SW480 (cell line): Measurements from ENCODE around the gene SNX18.

Experiments
- DNase-seq: peaks from one replicate; pipeline ENCODE4 v3.0.0-alpha.2; 2016; ENCODE audit warnings: low spot score

SNX18 gene

DNA sequence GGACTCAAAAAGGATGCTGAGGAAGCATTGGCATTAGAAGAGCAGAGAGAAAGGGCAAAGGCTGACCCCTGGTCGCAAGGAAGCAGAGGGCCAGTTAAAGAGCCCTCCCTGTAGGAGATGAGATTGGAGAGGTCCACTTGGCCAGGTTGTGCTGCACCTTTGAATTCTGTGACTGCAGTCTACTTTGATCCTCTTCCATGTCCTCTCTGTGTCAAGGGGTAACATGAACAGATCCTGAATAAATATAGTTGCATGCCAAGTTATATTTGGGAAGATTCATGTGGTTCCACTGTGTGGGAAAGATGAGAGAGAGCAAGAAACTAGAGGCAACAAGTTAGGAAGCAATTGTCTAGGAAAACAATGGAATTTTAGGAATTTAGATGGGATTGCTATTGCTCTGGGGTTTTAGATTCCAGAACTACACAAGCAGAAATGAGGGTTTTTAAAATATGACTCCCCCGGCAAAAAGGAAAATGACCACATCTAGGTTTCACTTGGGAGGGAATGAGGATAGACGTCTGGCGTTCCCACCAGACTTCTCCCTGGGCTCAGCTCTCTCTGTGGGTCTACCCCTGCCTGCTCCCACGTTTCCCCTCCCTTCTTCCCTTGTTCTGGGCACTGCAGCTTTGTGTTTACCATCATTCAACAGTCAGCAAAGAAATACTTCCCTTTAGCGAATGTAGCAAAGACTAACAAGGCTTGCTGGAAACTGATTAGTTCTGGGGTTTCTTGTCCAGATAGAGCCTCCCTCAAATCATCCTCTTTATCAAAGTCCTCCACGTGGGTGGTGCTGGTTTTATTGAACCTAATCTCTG is 63.6 kb downstream of the SNX18 start:
- DNase-seq = no peak

DNA sequence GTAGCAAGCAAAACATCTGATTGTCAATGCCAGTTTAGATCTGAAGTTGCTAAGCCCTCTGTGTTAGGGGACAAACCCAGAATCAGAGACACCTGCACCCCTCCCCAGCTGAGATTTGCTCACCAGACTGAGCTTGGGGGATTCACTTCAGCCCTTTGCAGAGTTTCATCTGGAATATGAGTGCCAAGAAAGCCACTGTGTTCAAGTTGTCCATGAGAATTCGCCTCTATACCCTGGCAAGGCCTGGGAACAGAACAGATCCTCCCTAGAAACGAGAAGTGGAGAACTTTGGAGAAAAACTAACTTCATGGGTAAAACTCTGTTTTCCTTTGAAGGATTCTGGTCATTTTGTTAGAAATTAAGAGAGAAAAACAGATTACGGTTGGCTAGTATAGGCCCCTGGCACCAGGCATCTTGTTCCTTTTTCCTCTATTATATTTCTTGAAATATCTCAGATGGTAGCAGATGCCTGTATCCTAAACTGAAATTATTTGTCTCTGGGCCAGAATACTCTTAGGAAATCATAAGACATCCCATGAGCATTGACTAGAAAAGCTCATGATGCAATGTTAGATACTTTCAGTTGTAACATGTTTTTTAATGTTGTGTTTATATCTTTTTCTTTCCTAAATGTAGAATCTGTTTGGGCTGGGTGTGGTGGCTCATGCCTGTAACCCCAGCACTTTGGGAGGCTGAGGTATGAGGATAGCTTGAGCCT is 64.4 kb downstream of the SNX18 start:
- DNase-seq = no peak

DNA sequence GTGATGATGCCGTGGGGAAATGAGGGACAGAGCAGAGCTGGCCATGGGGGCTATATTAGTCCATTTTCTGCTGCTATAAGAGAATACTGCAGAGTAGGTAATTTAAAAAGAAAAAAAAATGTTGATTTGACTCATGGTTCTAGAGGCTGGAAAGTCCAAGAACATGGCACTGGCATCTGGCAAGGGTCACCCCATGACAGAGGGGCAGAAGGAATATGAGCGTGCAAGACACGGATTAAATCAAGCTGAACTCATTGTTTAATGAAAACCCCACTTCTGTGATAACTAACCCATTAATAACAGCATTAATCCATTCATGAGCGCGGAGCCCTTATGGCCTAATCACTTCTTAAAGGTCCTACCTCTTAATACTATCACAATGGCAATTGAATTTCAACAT is 68.8 kb downstream of the SNX18 start:
- no peak for DNase-seq

DNA sequence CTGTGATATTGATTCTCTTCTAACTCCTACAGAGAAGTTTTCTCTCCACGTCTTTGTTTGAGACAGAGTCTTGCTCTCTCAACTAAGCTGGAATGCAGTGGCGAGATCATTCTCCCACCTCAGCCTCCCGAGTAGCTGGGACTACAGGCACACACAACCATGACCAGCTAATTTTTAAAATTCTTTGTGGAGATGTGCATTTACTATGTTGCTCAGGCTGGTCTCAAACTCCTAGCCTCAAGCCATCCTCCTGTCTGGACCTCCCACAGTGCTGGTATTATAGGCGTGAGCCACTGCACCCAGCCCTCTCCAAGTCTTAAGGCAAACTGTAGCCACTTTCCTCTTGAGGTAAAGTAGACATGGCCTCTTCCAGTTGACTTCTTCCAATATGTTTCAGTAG is 72.2 kb downstream of the SNX18 start:
- no peak for DNase-seq

DNA sequence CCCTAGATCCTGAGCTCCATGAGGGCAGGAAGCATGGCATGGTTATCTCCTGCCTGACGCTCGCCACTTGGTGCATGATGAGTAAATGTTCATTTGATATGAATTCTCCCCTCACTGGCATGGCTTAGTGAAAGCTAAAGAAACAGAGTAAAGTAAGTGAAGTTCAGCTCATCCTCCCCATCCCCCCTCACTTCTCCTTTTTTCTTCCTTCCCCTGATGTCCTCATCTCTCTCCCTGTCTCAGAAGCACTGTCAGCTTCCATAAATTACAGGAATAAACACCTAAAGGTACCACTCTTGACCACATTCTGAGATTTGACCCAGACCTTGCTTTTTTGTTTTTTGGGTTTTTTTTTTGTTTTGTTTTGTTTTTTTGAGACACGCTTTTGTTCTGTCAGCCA is 73.3 kb downstream of the SNX18 start:
- no peak for DNase-seq

DNA sequence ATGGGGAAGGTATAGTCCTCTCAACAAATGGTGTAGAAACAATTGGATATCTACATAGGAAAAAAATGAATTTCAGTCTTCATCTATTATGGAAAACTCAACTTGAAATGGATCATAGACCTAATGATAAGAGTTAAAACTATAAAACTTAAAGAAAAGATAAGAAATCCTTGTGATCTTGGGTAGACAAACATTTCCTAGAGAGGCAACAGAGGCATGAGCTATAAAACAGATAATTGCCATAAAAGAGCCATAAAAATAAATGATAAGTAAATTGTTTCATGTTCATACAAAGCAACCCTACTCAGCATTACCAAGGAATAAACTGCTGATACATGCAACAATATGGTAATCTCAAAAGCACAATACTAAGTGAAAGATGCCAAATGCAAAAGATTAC is 76.2 kb downstream of the SNX18 start:
- no peak for DNase-seq

DNA sequence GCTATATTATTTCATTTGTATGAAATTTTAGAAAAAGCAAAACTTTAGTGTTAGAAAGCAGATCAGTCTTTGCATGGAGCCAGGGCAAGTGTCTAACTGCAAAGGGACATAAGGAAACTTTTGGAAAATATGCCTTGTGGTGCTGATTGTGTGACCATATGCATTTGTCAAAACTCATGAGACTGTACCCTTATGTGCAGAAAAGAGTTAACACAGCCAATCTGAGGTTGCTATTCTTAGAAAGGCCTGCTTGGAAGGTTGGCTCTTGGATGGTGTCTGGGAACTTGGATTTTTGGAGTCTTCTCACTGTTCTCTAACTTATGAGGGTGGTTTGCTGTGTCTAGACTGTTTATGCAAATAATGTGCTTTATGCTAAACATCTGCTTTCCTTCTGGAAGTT is 76.6 kb downstream of the SNX18 start:
- no peak for DNase-seq

DNA sequence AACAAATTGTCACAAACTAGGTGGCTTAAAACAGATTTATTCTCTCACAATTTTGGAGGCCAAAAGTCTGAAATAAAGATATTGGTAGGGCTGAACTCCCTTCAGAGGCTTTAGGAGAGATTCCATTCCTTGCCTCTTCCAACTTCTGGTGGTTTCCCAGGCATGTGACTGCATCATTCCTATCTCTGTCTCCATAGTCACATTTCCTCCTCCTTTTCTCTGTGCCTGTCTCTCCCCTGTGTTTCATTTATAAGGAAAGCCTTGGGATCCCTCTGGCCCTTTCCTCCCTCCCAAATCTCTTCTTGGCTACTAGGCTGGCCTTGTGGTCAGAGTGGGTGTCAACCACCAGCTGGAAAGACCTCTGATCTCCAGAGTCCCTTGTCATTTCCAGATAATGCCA is 78.2 kb downstream of the SNX18 start:
- DNase-seq = no peak
